Measurements from ENCODE around the gene CFL2. TPM values are rescaled to one million over a fixed set of nuclear protein-coding genes. Genes with fewer than 3 reads are reported as not detected.
A peak's percentile ranks its signal among the peaks of the same experiment; 100 is the strongest.

The CFL2 gene
- total and polyA plus RNA-seq, 2 of the 13 experiments (the other 11 are each of a cell fraction or from before 2014, with no cell fraction given): 114 to 158 TPM

DNA sequence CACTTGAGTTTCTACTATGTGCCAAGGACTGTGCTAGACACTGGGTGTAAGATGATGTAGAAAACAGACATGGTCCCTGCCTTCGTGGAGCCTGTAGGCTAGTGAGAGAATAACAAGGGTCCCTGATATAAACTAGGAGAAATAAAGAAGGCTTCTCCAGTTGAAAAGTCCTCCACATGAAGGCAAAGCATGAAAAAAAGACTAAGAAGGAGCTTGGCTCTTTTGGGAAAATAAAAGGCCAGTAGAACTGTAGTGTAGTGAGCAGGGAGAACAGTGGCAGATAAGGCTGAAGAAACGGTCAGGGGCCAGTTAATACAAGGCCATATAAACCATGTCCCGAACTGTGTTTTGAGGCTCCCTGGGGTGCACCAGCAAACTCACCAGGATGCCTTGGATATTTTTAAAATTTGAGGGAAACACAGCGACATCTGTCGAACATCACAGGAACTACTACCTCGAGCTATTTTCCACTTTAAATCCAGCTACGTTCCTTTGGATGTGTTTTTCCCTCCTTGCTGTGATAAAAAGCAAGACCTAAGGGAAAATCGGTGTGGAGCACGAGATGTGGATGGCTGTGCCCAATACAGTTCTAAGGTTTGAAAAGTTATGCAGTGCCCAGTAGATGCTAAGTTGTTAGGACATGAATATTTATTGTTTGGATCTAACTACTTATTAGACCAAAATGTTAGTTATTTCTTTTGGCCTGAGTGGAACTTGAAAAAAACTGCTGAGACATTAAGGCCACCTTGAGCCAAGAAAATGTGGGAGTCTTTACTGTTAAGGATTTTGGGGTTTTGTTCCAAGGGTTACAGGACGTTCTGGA is 8.5 kb upstream of the CFL2 start (continued):
- TF ChIP-seq, protein P1, sequence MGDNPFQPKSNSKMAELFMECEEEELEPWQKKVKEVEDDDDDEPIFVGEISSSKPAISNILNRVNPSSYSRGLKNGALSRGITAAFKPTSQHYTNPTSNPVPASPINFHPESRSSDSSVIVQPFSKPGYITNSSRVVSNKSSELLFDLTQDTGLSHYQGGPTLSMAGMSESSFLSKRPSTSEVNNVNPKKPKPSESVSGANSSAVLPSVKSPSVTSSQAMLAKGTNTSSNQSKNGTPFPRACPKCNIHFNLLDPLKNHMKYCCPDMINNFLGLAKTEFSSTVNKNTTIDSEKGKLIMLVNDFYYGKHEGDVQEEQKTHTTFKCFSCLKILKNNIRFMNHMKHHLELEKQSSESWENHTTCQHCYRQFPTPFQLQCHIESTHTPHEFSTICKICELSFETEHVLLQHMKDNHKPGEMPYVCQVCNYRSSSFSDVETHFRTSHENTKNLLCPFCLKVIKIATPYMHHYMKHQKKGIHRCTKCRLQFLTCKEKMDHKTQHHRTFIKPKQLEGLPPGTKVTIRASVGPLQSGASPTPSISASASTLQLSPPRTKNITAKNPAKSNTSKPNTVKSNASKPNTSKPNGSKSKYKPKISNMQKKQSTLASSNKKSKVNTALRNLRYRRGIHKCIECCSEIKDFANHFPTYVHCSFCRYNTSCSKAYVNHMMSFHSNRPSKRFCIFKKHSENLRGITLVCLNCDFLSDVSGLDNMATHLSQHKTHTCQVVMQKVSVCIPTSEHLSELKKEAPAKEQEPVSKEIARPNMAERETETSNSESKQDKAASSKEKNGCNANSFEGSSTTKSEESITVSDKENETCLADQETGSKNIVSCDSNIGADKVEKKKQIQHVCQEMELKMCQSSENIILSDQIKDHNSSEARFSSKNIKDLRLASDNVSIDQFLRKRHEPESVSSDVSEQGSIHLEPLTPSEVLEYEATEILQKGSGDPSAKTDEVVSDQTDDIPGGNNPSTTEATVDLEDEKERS (CRISPR knock-in tag; IDR thresholded peaks at IDR 0.05): peak; percentile 77; the same call in 1 of the 2 replicates
- TF ChIP-seq SOX13 (IDR thresholded peaks at IDR 0.05) (no peak), SOX13 (CRISPR knock-in tag; conservative IDR thresholded peaks at IDR 0.05 in 1 of 2, IDR thresholded peaks at IDR 0.05 in 1 of 2) (no peak), U2AF1 (optimal IDR thresholded peaks at IDR 0.05; ENCODE audit: low read depth, low read length) (no peak), ZNF460 (CRISPR knock-in tag; IDR thresholded peaks at IDR 0.05; ENCODE audit: borderline replicate concordance) (no peak), ZNF510 (CRISPR knock-in tag; IDR thresholded peaks at IDR 0.05; ENCODE audit: low read depth) (no peak), ZNF383 (CRISPR knock-in tag; IDR thresholded peaks at IDR 0.05; ENCODE audit: borderline replicate concordance) (0 out of 2 replicates have a peak, but pooled peaks have one; percentile 43), DNMT3B (CRISPR knock-in tag; conservative IDR thresholded peaks at IDR 0.05) (no peak), SKI (IDR thresholded peaks at IDR 0.05; ENCODE audit: partially characterized antibody) (no peak), ZNF543 (CRISPR knock-in tag; IDR thresholded peaks at IDR 0.05) (no peak), ZNF446 (CRISPR knock-in tag; IDR thresholded peaks at IDR 0.05) (no peak), IRF2 (CRISPR knock-in tag; IDR thresholded peaks at IDR 0.05) (peak; percentile 78; the same call in 1 of the 2 replicates), SNAI1 (CRISPR knock-in tag; IDR thresholded peaks at IDR 0.05; ENCODE audit: borderline replicate concordance) (no peak), KLF11 (CRISPR knock-in tag; IDR thresholded peaks at IDR 0.05) (0 out of 2 replicates have a peak, but pooled peaks have one; percentile 67), BRD4 (CRISPR knock-in tag; IDR thresholded peaks at IDR 0.05) (0 out of 2 replicates have a peak, but pooled peaks have one; percentile 36), ZNF562 (CRISPR knock-in tag; IDR thresholded peaks at IDR 0.05; ENCODE audit: borderline replicate concordance) (no peak), POLR2AphosphoS2 (IDR thresholded peaks at IDR 0.05; ENCODE audit: low read depth, low read length) (no peak)
- TF ChIP-seq, protein P2, sequence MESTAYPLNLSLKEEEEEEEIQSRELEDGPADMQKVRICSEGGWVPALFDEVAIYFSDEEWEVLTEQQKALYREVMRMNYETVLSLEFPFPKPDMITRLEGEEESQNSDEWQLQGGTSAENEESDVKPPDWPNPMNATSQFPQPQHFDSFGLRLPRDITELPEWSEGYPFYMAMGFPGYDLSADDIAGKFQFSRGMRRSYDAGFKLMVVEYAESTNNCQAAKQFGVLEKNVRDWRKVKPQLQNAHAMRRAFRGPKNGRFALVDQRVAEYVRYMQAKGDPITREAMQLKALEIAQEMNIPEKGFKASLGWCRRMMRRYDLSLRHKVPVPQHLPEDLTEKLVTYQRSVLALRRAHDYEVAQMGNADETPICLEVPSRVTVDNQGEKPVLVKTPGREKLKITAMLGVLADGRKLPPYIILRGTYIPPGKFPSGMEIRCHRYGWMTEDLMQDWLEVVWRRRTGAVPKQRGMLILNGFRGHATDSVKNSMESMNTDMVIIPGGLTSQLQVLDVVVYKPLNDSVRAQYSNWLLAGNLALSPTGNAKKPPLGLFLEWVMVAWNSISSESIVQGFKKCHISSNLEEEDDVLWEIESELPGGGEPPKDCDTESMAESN (CRISPR knock-in tag; conservative IDR thresholded peaks at IDR 0.05): no peak
- TF ChIP-seq, protein P3, sequence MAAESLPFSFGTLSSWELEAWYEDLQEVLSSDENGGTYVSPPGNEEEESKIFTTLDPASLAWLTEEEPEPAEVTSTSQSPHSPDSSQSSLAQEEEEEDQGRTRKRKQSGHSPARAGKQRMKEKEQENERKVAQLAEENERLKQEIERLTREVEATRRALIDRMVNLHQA (CRISPR knock-in tag; IDR thresholded peaks at IDR 0.05): no peak
- TF ChIP-seq, protein P4, sequence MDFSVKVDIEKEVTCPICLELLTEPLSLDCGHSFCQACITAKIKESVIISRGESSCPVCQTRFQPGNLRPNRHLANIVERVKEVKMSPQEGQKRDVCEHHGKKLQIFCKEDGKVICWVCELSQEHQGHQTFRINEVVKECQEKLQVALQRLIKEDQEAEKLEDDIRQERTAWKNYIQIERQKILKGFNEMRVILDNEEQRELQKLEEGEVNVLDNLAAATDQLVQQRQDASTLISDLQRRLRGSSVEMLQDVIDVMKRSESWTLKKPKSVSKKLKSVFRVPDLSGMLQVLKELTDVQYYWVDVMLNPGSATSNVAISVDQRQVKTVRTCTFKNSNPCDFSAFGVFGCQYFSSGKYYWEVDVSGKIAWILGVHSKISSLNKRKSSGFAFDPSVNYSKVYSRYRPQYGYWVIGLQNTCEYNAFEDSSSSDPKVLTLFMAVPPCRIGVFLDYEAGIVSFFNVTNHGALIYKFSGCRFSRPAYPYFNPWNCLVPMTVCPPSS (IDR thresholded peaks at IDR 0.05): no peak
- TF ChIP-seq, protein P5, sequence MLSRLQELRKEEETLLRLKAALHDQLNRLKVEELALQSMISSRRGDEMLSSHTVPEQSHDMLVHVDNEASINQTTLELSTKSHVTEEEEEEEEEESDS (CRISPR knock-in tag; IDR thresholded peaks at IDR 0.05; ENCODE audit: borderline replicate concordance): 0 out of 2 replicates have a peak, but pooled peaks have one; percentile 18
- TF ChIP-seq, protein P6, sequence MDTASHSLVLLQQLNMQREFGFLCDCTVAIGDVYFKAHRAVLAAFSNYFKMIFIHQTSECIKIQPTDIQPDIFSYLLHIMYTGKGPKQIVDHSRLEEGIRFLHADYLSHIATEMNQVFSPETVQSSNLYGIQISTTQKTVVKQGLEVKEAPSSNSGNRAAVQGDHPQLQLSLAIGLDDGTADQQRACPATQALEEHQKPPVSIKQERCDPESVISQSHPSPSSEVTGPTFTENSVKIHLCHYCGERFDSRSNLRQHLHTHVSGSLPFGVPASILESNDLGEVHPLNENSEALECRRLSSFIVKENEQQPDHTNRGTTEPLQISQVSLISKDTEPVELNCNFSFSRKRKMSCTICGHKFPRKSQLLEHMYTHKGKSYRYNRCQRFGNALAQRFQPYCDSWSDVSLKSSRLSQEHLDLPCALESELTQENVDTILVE (CRISPR knock-in tag; IDR thresholded peaks at IDR 0.05): peak; percentile 80

Data from HepG2 (cell line).